Retinal pigment epithelial cell (primary cell): ENCODE measurements around the gene USP54.

Experiments
- DNase-seq: peaks from one replicate; pipeline ENCODE4 v3.0.0-alpha.2; 2010; ENCODE audit warnings: low read depth
- H3K4me3 ChIP-seq: 2 replicates; pipeline ENCODE4 v1.5.1; 2011; ENCODE audit warnings: mild to moderate bottlenecking, low read length, control low read depth, moderate library complexity
- CTCF ChIP-seq: conservative IDR thresholded peaks from 2 replicates; pipeline ENCODE4 v1.5.1; 2011; ENCODE audit warnings: low read depth, low read length, control low read depth, inconsistent platforms

Gene USP54

DNA sequence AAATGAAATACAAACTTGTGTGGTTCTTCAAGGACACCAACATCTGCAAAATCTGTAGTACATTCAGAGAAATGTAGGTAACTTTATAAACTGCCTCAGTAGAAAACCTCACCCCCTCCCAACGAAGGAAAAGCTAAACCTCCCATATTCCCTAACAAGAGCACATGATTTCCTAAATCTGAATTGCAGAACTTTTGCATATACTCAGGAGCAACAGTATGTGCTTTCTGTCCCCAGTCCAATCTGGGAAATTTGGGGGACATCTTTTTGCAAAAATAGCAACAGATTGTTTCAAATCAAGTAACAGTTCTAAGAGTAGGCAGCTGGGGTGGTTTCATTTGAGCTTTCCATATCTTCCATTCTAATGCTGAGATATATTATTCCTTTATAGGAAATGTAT lies 142.0 kb downstream of the USP54 start:
- no peak overlapping the region for H3K4me3 ChIP-seq
- no peak for TF ChIP-seq CTCF
- DNase-seq = no peak

GRCh38 chr10:73448384-73448783 lies 142.8 kb downstream of the USP54 start:
- TF ChIP-seq CTCF = no peak
- no peak for DNase-seq
- no peak overlapping the region for H3K4me3 ChIP-seq
